ENCODE measurements around the gene GLRX3. TPM values are rescaled to one million over a fixed set of nuclear protein-coding genes. Genes with fewer than 3 reads are reported as not detected.

The GLRX3 gene
- total and polyA plus RNA-seq, 2 of the 13 experiments (the other 11 are each of a cell fraction or from before 2014, with no cell fraction given): 91.4 to 135 TPM

- TF ChIP-seq HNF1B (CRISPR knock-in tag; IDR thresholded peaks at IDR 0.05): 0 out of 2 replicates have a peak, but pooled peaks have one; percentile 5
- peak; percentile 87 for TF ChIP-seq CREM (IDR thresholded peaks at IDR 0.05)
- no peak for TF ChIP-seq CREM (CRISPR knock-in tag; IDR thresholded peaks at IDR 0.05)
- no peak for TF ChIP-seq PHB2 (IDR thresholded peaks at IDR 0.05; ENCODE audit: partially characterized antibody)
- TF ChIP-seq SNAPC4 (CRISPR knock-in tag; IDR thresholded peaks at IDR 0.05): 0 out of 2 replicates have a peak, but pooled peaks have one; percentile 82
- 0 out of 2 replicates have a peak, but pooled peaks have one; percentile 46 for TF ChIP-seq ZFP90 (CRISPR knock-in tag; IDR thresholded peaks at IDR 0.05; ENCODE audit: borderline replicate concordance)
- TF ChIP-seq ZBTB8A (CRISPR knock-in tag; IDR thresholded peaks at IDR 0.05; ENCODE audit: borderline replicate concordance, low read depth): no peak
- no peak for TF ChIP-seq FIP1L1 (IDR thresholded peaks at IDR 0.05; ENCODE audit: borderline replicate concordance, insufficient read depth, low read depth, low read length)
- TF ChIP-seq JUN (CRISPR knock-in tag; IDR thresholded peaks at IDR 0.05): no peak
- TF ChIP-seq ERF (CRISPR knock-in tag; IDR thresholded peaks at IDR 0.05): no peak
- TF ChIP-seq SOX6 (IDR thresholded peaks at IDR 0.05): no peak
- TF ChIP-seq SOX6 (CRISPR knock-in tag; IDR thresholded peaks at IDR 0.05): peak; percentile 39; the same call in 1 of the 2 replicates
- peak; percentile 60 for TF ChIP-seq ZNF543 (CRISPR knock-in tag; IDR thresholded peaks at IDR 0.05)
- TF ChIP-seq ZNF333 (CRISPR knock-in tag; IDR thresholded peaks at IDR 0.05; ENCODE audit: borderline replicate concordance): peak; percentile 69; the same call in 1 of the 2 replicates
- 0 out of 2 replicates have a peak, but pooled peaks have one; percentile 4 for TF ChIP-seq ZNF792 (CRISPR knock-in tag; IDR thresholded peaks at IDR 0.05)
- peak; percentile 31 for TF ChIP-seq DBP (CRISPR knock-in tag; IDR thresholded peaks at IDR 0.05; ENCODE audit: not compliant biosample characterization)
- peak; percentile 10; the same call in 1 of the 2 replicates for TF ChIP-seq KDM5A (IDR thresholded peaks at IDR 0.05; ENCODE audit: borderline replicate concordance, low read length)
- TF ChIP-seq MED1 (CRISPR knock-in tag; IDR thresholded peaks at IDR 0.05): peak; percentile 52
- TF ChIP-seq HNRNPLL (IDR thresholded peaks at IDR 0.05; ENCODE audit: low read depth, low read length, poor library complexity, severe bottlenecking): peak; percentile 64
- TF ChIP-seq POLR2G (IDR thresholded peaks at IDR 0.05; ENCODE audit: low read depth, low read length): peak; percentile 66; the same call in 1 of the 2 replicates
Observed at GRCh38 chr10:130111113-130111851, 24.9 kb upstream of the GLRX3 start (continued).

All from HepG2 (cell line).